GM21528 (cell line): ENCODE data around the gene RARA.

Experiments used
- ATAC-seq: cut with Tn5 transposase; IDR thresholded peaks from one replicate; pipeline ENCODE4 v1.9.1; 2021; ENCODE audit warnings: mild to moderate bottlenecking, moderate library complexity; ENCODE audit not compliant: unreplicated experiment, low FRiP score

The RARA gene

GRCh38 chr17:40309031-40309948 is at the start of gene RARA:
RARA (plus strand) TSS chr17:40309180; CDS start chr17:40331219, 22,039 bp downstream.
- no peak for ATAC-seq

GRCh38 chr17:40259505-40259904 is 49.5 kb upstream of the RARA start:
- ATAC-seq, result no peak

GRCh38 chr17:40260528-40260927 is 48.5 kb upstream of the RARA start:
- ATAC-seq, result no peak

- no peak for ATAC-seq
Observed at GRCh38 chr17:40264458-40265185, 44.4 kb upstream of the RARA start.

- no peak for ATAC-seq
Observed at GRCh38 chr17:40265337-40265736, 43.6 kb upstream of the RARA start.

- no peak for ATAC-seq
Observed at GRCh38 chr17:40266882-40267281, 42.1 kb upstream of the RARA start.

- ATAC-seq, result no peak
Observed at GRCh38 chr17:40268141-40268712, 40.8 kb upstream of the RARA start.

GRCh38 chr17:40278414-40278813 is 30.6 kb upstream of the RARA start:
- ATAC-seq, result no peak

- ATAC-seq, result no peak
Observed at GRCh38 chr17:40279402-40279801, 29.6 kb upstream of the RARA start.

GRCh38 chr17:40281663-40282062 is 27.3 kb upstream of the RARA start:
- no peak for ATAC-seq

- ATAC-seq, result no peak
Observed at GRCh38 chr17:40283662-40284061, 25.3 kb upstream of the RARA start.

GRCh38 chr17:40284085-40284713 is 24.8 kb upstream of the RARA start:
- ATAC-seq, result no peak

- ATAC-seq, result no peak
Observed at GRCh38 chr17:40286473-40286872, 22.5 kb upstream of the RARA start.

- ATAC-seq, result no peak
Observed at GRCh38 chr17:40287159-40287493, 21.9 kb upstream of the RARA start.

GRCh38 chr17:40287494-40288369 is 21.2 kb upstream of the RARA start, which contains the start of gene CDC6:
CDC6 (plus strand) TSS chr17:40287879; CDS start chr17:40289421, 1,542 bp downstream.
- ATAC-seq, result peak; percentile 89

GRCh38 chr17:40290629-40291280 is 18.2 kb upstream of the RARA start:
- ATAC-seq, result no peak

GRCh38 chr17:40291281-40291664 is 17.7 kb upstream of the RARA start:
- ATAC-seq, result no peak

GRCh38 chr17:40293363-40293762 is 15.6 kb upstream of the RARA start:
- no peak for ATAC-seq
